PFSK-1 (cell line): ENCODE data around the gene TSC22D2.

Experiments used
- FOXP2 ChIP-seq: optimal IDR thresholded peaks from 2 replicates; pipeline ENCODE3; 2011; ENCODE audit warnings: borderline replicate concordance, control low read depth, inconsistent platforms; ENCODE audit not compliant: insufficient read depth; ENCODE audit errors: extremely low read length, extremely low read depth
- POLR2AphosphoS5 ChIP-seq: IDR thresholded peaks from 2 replicates; pipeline ENCODE4 v1.6.1; 2012; ENCODE audit warnings: low read depth, mild to moderate bottlenecking, control low read depth, low read length, moderate library complexity
- SIN3A ChIP-seq: IDR thresholded peaks from 2 replicates; pipeline ENCODE4 v1.6.1; 2012; ENCODE audit warnings: mild to moderate bottlenecking, low read length, moderate library complexity, borderline replicate concordance; ENCODE audit not compliant: insufficient read depth
- TAF1 ChIP-seq: IDR thresholded peaks from 2 replicates; pipeline ENCODE4 v1.6.1; 2012; ENCODE audit warnings: low read length, control low read depth, borderline replicate concordance; ENCODE audit not compliant: insufficient read depth
- TF ChIP-seq, protein P1 (sequence below), 2 experiments: IDR thresholded peaks; 2 replicates each; pipeline versions ENCODE4 v1.6.1 to v1.8.0; 2011 to 2012; ENCODE audit warnings: low read depth in 2 of 2, low read length in 2 of 2, control low read depth in 1 of 2, inconsistent platforms in 1 of 2, mild to moderate bottlenecking in 1 of 2, moderate library complexity in 1 of 2; ENCODE audit not compliant: insufficient read depth in 1 of 2

TSC22D2 gene

DNA sequence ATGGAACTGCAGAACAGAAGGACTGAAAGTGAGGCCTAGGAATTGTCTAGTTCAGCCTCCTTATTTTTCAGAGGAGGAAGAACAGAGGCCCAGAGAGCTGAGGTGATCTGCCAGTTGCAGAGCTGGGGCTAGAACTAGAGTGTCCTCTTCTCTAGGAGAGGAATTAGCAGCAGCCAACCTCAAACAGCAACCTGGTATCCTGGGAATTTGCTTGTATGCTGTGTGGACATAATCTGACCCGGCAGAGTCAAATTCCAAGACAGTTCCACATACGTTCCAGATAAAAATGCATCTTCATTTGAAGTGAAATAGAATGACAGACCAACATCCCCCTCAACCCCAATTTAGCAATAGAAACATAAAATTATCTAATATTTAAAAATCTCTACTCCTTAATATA is 13.5 kb upstream of the TSC22D2 start:
- TF ChIP-seq SIN3A: no peak
- TF ChIP-seq POLR2AphosphoS5: no peak
- TF ChIP-seq, protein P1, sequence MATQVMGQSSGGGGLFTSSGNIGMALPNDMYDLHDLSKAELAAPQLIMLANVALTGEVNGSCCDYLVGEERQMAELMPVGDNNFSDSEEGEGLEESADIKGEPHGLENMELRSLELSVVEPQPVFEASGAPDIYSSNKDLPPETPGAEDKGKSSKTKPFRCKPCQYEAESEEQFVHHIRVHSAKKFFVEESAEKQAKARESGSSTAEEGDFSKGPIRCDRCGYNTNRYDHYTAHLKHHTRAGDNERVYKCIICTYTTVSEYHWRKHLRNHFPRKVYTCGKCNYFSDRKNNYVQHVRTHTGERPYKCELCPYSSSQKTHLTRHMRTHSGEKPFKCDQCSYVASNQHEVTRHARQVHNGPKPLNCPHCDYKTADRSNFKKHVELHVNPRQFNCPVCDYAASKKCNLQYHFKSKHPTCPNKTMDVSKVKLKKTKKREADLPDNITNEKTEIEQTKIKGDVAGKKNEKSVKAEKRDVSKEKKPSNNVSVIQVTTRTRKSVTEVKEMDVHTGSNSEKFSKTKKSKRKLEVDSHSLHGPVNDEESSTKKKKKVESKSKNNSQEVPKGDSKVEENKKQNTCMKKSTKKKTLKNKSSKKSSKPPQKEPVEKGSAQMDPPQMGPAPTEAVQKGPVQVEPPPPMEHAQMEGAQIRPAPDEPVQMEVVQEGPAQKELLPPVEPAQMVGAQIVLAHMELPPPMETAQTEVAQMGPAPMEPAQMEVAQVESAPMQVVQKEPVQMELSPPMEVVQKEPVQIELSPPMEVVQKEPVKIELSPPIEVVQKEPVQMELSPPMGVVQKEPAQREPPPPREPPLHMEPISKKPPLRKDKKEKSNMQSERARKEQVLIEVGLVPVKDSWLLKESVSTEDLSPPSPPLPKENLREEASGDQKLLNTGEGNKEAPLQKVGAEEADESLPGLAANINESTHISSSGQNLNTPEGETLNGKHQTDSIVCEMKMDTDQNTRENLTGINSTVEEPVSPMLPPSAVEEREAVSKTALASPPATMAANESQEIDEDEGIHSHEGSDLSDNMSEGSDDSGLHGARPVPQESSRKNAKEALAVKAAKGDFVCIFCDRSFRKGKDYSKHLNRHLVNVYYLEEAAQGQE (IDR thresholded peaks at IDR 0.05; ENCODE audit: insufficient read depth in 1 of 2, low read depth in 2 of 2, low read length in 2 of 2): no peak
- TF ChIP-seq FOXP2: no peak
- TF ChIP-seq TAF1: no peak

DNA sequence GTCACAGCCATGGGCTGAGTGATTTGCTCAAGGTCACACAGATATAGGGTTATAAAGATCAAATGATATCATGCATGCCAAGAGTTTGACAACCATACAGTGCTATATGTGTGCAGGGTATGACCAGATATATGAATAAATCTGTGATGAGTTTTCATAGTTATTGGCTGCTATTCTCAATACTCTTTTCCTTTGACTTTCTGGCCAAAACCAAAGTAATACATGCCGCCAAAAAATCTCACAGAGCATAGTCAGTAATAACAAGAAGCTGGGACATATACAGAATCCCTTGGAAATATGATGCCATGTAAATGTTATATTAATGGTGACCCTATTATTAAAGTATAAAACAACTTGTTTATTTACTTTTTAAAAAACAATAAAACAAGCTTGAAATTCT is 11.6 kb upstream of the TSC22D2 start:
- no peak for TF ChIP-seq SIN3A
- no peak for TF ChIP-seq POLR2AphosphoS5
- TF ChIP-seq FOXP2: no peak
- TF ChIP-seq, protein P1 (IDR thresholded peaks at IDR 0.05; ENCODE audit: insufficient read depth in 1 of 2, low read depth in 2 of 2, low read length in 2 of 2): no peak
- no peak for TF ChIP-seq TAF1

DNA sequence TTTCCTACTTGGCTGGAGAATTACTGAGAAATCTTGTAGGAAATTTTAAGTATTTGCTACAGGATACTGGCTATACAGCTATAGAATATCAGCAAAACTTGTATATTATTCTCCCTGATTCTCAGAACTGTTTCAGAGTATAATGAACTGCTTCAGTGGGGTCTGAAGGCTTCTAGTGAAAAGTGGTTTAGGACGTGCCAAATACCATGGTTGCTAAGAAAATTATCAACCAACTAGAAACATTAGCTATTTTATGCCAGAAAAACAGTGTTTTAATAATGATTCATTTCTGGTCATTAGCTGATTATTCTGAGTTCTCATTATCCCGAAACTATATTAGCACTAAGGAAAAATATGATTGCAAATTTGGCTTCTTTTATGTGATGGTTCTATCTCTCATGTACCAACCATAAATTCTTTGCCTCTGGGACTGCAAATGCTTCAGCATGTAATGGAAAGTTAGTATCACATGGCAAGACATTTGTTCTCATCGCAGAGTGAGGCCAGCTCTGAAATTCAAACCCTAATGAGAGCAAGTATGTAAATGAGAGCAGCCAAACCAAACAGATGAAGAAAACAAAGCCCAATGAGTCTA is 11.0 kb upstream of the TSC22D2 start:
- TF ChIP-seq TAF1 (no peak), POLR2AphosphoS5 (no peak), FOXP2 (no peak), SIN3A (no peak)
- TF ChIP-seq, protein P1 (IDR thresholded peaks at IDR 0.05; ENCODE audit: insufficient read depth in 1 of 2, low read depth in 2 of 2, low read length in 2 of 2): no peak

DNA sequence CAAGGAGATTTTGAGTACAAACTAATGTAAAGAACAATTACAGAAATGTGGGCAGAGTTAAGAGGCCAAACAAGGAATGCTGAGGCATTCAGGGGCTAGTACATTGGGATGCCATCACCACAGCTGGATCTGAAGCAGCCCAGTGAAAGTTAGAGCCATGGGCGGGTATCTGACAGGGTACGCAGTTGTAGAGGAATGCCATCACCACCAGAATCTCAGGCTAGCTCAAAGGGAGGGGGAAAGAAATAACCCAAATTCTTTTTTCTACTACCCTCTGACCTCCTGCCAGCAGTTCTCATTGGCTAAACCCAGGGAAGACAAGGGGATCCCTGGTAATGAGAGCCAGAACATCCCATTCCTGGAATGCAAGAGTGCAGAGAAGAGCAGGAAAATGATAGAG is 9.0 kb upstream of the TSC22D2 start:
- no peak for TF ChIP-seq SIN3A
- TF ChIP-seq FOXP2: no peak

DNA sequence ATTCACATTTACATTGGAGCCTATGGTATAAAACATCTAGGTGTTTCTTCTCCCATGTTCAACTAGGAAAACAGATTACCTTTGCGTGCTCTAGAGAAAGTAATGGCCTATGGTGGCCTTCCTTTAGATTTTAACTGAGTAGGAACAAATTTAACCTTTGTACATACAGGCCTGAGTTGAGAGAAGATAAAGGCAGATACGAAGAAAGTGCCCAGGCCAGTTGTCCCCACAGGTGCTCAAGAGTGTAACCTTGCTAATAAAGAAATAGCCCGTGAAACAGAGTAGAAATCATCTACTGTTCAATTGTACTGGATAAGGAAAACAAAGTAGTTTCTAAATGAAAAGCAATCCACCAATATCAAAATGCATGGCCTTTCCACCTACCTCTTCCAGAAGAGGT is 6.8 kb upstream of the TSC22D2 start:
- no peak for TF ChIP-seq SIN3A
- TF ChIP-seq POLR2AphosphoS5: no peak
- TF ChIP-seq, protein P1 (IDR thresholded peaks at IDR 0.05; ENCODE audit: insufficient read depth in 1 of 2, low read depth in 2 of 2, low read length in 2 of 2): no peak
- no peak for TF ChIP-seq FOXP2
- no peak for TF ChIP-seq TAF1
